Heart left ventricle (tissue), 16 donors: ENCODE measurements around the gene ZNF664. TPM values are rescaled to one million over a fixed set of nuclear protein-coding genes. Genes with fewer than 3 reads are reported as not detected.

ENCODE experiments used
- ATAC-seq, 4 donors: fragments of 200-7000 bp; cut with Tn5 transposase; one replicate each; pipeline ENCODE4 v1.9.1; 2020 to 2022; ENCODE audit warnings: moderate library complexity in 4 of 4, mild to moderate bottlenecking in 3 of 4, moderate number of reproducible peaks in 1 of 4
- DNase-seq, 5 donors: peaks; one replicate each; pipeline ENCODE4 v3.0.0-alpha.2; 2020
- H3K27ac ChIP-seq, 12 donors: fragments of 200-600 bp; sonication (generic) in 4 of 12; one replicate each; pipeline versions ENCODE4 v1.5.0 to v1.8.0; 2016 to 2022; ENCODE audit warnings: mild to moderate bottlenecking in 2 of 12
- H3K27me3 ChIP-seq, 9 donors: fragments of 200-600 bp; sonication (generic) in 2 of 9; one replicate each; pipeline versions ENCODE4 v1.5.1 to v1.8.0; 2016 to 2022; ENCODE audit warnings: mild to moderate bottlenecking in 3 of 9
- H3K36me3 ChIP-seq, 9 donors: fragments of 200-600 bp; sonication (generic) in 2 of 9; one replicate each; pipeline versions ENCODE4 v1.5.0 to v1.8.0; 2018 to 2022; ENCODE audit warnings: mild to moderate bottlenecking in 2 of 9
- H3K4me1 ChIP-seq, 12 donors: fragments of 200-600 bp; sonication (generic) in 4 of 12; one replicate each; pipeline versions ENCODE4 v1.5.0 to v1.8.0; 2016 to 2022; ENCODE audit warnings: mild to moderate bottlenecking in 3 of 12
- H3K4me3 ChIP-seq, 12 donors: fragments of 200-600 bp; sonication (generic) in 4 of 12; one replicate each; pipeline versions ENCODE4 v1.5.0 to v1.8.0; 2017 to 2022; ENCODE audit warnings: mild to moderate bottlenecking in 9 of 12, moderate library complexity in 4 of 12
- H3K9me3 ChIP-seq, 12 donors: fragments of 200-600 bp; sonication (generic) in 4 of 12; one replicate each; pipeline versions ENCODE4 v1.5.0 to v1.8.0; 2016 to 2022; ENCODE audit warnings: mild to moderate bottlenecking in 1 of 12
- POLR2A ChIP-seq, 2 donors: fragments of 450-650 bp; IDR thresholded peaks; one replicate each; pipeline ENCODE4 v1.6.1; 2017; ENCODE audit warnings: antibody characterized with exemption in 2 of 2, mild to moderate bottlenecking in 2 of 2, moderate library complexity in 2 of 2
- WGBS, 4 donors: extraction: QIAGEN DNeasy Blood & Tissue Kit in 2 of 4; methylation state at CpG; one replicate each; pipeline versions ENCODE4 v1.1.5 to v1.1.7; 2013 to 2018; 5-methylcytosine and 5-hydroxymethylcytosine counted together
- intact Hi-C, 10 donors: fragments of 100-400 bp; cut with DNase I; formaldehyde crosslinking; loops; one replicate each; pipeline versions ENCODE4 v1.11.1 to v1.14.2; 2022
- polyA plus RNA-seq, 2 donors: library from polyadenylated mRNA; stranded (reverse); fragments of 200-250 nt; gene quantifications; one replicate each; pipeline ENCODE4 v1.2.3, GENCODE V29; 2013
- total RNA-seq, 9 donors: library from RNA; depleted of rRNA in 2 of 9; stranded (reverse); fragments of >200 nt in 2 of 9; fragmentation: NEBNext Ultra II Directional in 3 of 9; extraction: Animal tissue kit (Norgen Biotek cat#: 25700) in 3 of 9; gene quantifications; one replicate each; pipeline versions ENCODE4 v1.1.0 to v1.2.4, GENCODE V29; 2016 to 2023
- TF ChIP-seq, protein P1 (sequence below), 12 donors: fragments of 200-600 bp; sonication (generic) in 4 of 12; IDR thresholded peaks; one replicate each; pipeline versions ENCODE4 v1.5.0 to v1.8.0; 2018 to 2022; ENCODE audit warnings: antibody characterized with exemption in 12 of 12, mild to moderate bottlenecking in 5 of 12
- donor health status: ischemic (EF 13 %, LVEDD 7.1; RV severe dilation, severe dysfunction).
- donor health status: healthy with polysubstance abuse.
- donor health status: DM: no; HTN: yes; CAD: no.
- donor health status: DM: no; HTN: no; CAD: no.
- donor health status: ischemic (EF 25% LVEDD 6.9; RV normal size, moderate dysfunction).
- donor health status: ischemic (EF 25% LVEDD 5.7; RV mildly dilated, moderate dysfunction).
- donor health status: healthy.
- donor health status: DM: yes; HTN: yes; CAD: no.
- donor health status: ischemic (EF 35%, LVEDD 5.7; RV mildly dilated, moderate dysfunction).
- donor health status: nonischemic (EF 11% LVEDD 7.7; RV severe dilation, severe dysfunction).
- donor health status: DM: yes; HTN: yes; CAD: no.
- donor health status: PGD.
- donor health status: ischemic (EF 29% LVEDD 5.4; RV normal size, mild dysfunction).
- donor health status: nonischemic (EF 23%, LVEDD 6.1; RV moderate dilation, normal function).

The ZNF664 gene
- total and polyA plus RNA-seq, 11 donors, result 43.1 to 104 (median 73.3) TPM

- ATAC-seq (no peak), DNase-seq (no peak)
- no peak overlapping the region for H3K27ac ChIP-seq
- peaks cover 0 to 2% (median 0%) of the 10 kb centered on the region in 12 donors for H3K9me3 ChIP-seq
- peaks cover 0 to 57% (median 43%) of the 10 kb centered on the region in 9 donors for H3K36me3 ChIP-seq
- intact Hi-C loops, result no loop called here
- H3K4me3 ChIP-seq, result no peak overlapping the region
- WGBS, 4 donors, result 91 to 96% (median 93%) methylated on average over 18 of the region's 18 CpGs
- H3K4me1 ChIP-seq, result peaks cover 0 to 17% (median 0%) of the 10 kb centered on the region in 12 donors
- no peaks in the 10 kb centered on the region for H3K27me3 ChIP-seq
- TF ChIP-seq, protein P1, sequence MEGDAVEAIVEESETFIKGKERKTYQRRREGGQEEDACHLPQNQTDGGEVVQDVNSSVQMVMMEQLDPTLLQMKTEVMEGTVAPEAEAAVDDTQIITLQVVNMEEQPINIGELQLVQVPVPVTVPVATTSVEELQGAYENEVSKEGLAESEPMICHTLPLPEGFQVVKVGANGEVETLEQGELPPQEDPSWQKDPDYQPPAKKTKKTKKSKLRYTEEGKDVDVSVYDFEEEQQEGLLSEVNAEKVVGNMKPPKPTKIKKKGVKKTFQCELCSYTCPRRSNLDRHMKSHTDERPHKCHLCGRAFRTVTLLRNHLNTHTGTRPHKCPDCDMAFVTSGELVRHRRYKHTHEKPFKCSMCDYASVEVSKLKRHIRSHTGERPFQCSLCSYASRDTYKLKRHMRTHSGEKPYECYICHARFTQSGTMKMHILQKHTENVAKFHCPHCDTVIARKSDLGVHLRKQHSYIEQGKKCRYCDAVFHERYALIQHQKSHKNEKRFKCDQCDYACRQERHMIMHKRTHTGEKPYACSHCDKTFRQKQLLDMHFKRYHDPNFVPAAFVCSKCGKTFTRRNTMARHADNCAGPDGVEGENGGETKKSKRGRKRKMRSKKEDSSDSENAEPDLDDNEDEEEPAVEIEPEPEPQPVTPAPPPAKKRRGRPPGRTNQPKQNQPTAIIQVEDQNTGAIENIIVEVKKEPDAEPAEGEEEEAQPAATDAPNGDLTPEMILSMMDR (IDR thresholded peaks at IDR 0.05), result no peak
- no peak for TF ChIP-seq POLR2A (IDR thresholded peaks at IDR 0.05)
These were observed 36.5 kb upstream of the ZNF664 start for GRCh38 chr12:123936471-123936870.

DNA sequence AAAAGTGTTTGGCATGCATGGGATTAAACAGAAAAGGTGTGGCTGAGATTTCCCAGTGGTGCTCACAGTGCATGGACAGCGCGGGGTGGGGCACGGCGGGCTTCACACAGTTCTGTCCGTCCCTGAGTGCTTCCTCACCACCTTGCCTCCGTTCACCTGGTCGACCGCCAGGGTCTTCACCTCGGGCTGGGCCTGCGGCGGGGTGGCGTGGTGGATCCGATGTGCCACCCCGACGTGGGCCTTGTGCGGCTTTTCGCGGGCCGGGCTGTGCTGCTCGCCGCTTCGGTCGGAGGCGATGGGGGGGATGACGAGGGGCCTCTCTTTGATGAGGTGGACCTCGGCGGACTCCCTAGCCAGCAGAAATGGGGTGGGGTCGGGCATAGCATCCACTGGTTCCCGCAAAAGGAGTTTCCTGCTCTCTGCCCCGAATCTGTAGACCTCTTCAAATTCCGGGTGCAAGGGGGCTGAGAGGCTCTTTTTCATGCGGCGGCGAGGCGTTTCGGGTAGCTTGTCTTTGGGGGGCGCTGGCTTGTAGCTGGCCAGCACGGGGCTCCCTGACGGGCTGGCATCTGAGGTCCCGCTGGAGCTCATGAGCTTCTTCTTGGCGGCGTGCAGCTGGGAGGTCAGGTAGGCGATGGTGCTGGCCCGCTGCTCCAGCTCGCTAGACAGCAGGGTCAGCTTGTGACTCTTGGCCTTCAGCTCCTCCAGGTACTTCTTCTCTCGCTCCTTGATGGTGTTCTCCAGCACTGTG is 35.9 kb upstream of the ZNF664 start:
- TF ChIP-seq POLR2A (IDR thresholded peaks at IDR 0.05), result no peak
- TF ChIP-seq, protein P1 (IDR thresholded peaks at IDR 0.05), result no peak
- H3K4me3 ChIP-seq, result no peak overlapping the region
- no peaks in the 10 kb centered on the region for H3K27me3 ChIP-seq
- peaks cover 0 to 9% (median 0%) of the 10 kb centered on the region in 12 donors for H3K9me3 ChIP-seq
- peaks cover 0 to 64% (median 50%) of the 10 kb centered on the region in 9 donors for H3K36me3 ChIP-seq
- DNase-seq, result no peak
- no peak for ATAC-seq
- H3K4me1 ChIP-seq, result peaks cover 0 to 17% (median 0%) of the 10 kb centered on the region in 12 donors
- intact Hi-C loops, result no loop called here
- peak overlapping the region in 1 of 12 donors; percentile 64 for H3K27ac ChIP-seq
- 94 to 98% (median 95%) methylated on average over 41 to 46 of the region's 46 CpGs for WGBS, 4 donors

- H3K9me3 ChIP-seq, result peaks cover 0 to 12% (median 0%) of the 10 kb centered on the region in 12 donors
- TF ChIP-seq POLR2A (IDR thresholded peaks at IDR 0.05), result no peak
- TF ChIP-seq, protein P1 (IDR thresholded peaks at IDR 0.05), result no peak
- WGBS, 4 donors, result 81 to 93% (median 87%) methylated on average over 16 of the region's 16 CpGs
- peak overlapping the region in 1 of 12 donors; percentile 64 for H3K27ac ChIP-seq
- H3K4me1 ChIP-seq, result peaks cover 0 to 17% (median 0%) of the 10 kb centered on the region in 12 donors
- intact Hi-C loops, result no loop called here
- peaks cover 0 to 72% (median 58%) of the 10 kb centered on the region in 9 donors for H3K36me3 ChIP-seq
- no peak for ATAC-seq
- no peak for DNase-seq
- H3K27me3 ChIP-seq, result no peaks in the 10 kb centered on the region
- peak overlapping the region in 1 of 12 donors; percentile 37 for H3K4me3 ChIP-seq
These were observed 35.1 kb upstream of the ZNF664 start for GRCh38 chr12:123937707-123938591.
